Measurements from ENCODE around the gene BDKRB1. TPM values are rescaled to one million over a fixed set of nuclear protein-coding genes. Genes with fewer than 3 reads are reported as not detected.

BDKRB1 gene
- total RNA-seq, 1 donor: 15.1 TPM

GRCh38 chr14:96254687-96255086 is 1.3 kb upstream of the BDKRB1 start:
- no peak for DNase-seq (ENCODE audit: low read depth)
- no peak overlapping the region for H3K4me3 ChIP-seq (ENCODE audit: low read depth, low read length)
- no peak for TF ChIP-seq CTCF (IDR thresholded peaks at IDR 0.05; ENCODE audit: insufficient read depth, low read depth, low read length)

- H3K4me3 ChIP-seq (ENCODE audit: low read depth, low read length): peak overlapping the region; percentile 59
- peak; percentile 76 for DNase-seq (ENCODE audit: low read depth)
Observed at GRCh38 chr14:96256407-96256806, 397 bp downstream of the BDKRB1 start.

GRCh38 chr14:96257056-96257455 is 1.0 kb downstream of the BDKRB1 start:
- peak overlapping the region; percentile 59 for H3K4me3 ChIP-seq (ENCODE audit: low read depth, low read length)
- TF ChIP-seq CTCF (IDR thresholded peaks at IDR 0.05; ENCODE audit: insufficient read depth, low read depth, low read length): no peak
- DNase-seq (ENCODE audit: low read depth): no peak

More at GRCh38 chr14:96256407-96256806, 397 bp downstream of the BDKRB1 start:
- TF ChIP-seq CTCF (IDR thresholded peaks at IDR 0.05; ENCODE audit: insufficient read depth, low read depth, low read length): no peak

GRCh38 chr14:96257900-96258299 is 1.9 kb downstream of the BDKRB1 start:
- TF ChIP-seq CTCF (IDR thresholded peaks at IDR 0.05; ENCODE audit: insufficient read depth, low read depth, low read length): no peak
- H3K4me3 ChIP-seq (ENCODE audit: low read depth, low read length): peak overlapping the region; percentile 59
- DNase-seq (ENCODE audit: low read depth): no peak

DNA sequence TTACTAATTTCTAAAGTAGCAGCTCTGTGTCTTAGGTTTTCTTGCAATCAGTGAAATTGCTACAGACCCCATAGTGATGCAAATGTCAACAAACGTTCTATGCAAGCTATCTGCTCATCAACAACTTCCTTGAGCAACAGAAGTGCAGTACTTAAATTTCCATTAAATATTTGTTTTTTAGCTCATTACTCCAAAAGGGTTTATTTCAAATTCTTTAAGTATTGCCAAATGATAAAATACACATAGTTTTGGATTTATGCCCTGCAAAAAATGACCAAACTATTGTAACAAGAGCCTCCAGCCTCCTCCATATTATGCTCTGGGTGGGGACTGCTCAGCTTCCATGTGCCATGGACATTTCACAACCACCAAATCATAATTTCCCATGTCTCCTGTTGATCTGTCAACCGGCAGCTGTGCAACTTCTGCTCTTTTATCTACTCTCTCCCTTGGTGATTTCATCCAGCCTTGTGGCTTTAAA is 4.4 kb downstream of the BDKRB1 start:
- no peak overlapping the region for H3K4me3 ChIP-seq (ENCODE audit: low read depth, low read length)
- TF ChIP-seq CTCF (IDR thresholded peaks at IDR 0.05; ENCODE audit: insufficient read depth, low read depth, low read length): no peak
- peak; percentile 96 for DNase-seq (ENCODE audit: low read depth)

- H3K4me3 ChIP-seq (ENCODE audit: low read depth, low read length): no peak overlapping the region
- no peak for TF ChIP-seq CTCF (IDR thresholded peaks at IDR 0.05; ENCODE audit: insufficient read depth, low read depth, low read length)
- DNase-seq (ENCODE audit: low read depth): peak; percentile 41
Observed at GRCh38 chr14:96261053-96261452, 5.0 kb downstream of the BDKRB1 start.
